Measurements from ENCODE around the gene DPEP3. TPM values are rescaled to one million over a fixed set of nuclear protein-coding genes. Genes with fewer than 3 reads are reported as not detected.
"Not testable (repeated sequence)": the region's sequence is repeated elsewhere in the genome, so short reads cannot be mapped to it uniquely, and the experiment has no call there.

The DPEP3 gene
- total and polyA plus RNA-seq, 4 donors, result 0.16 to 0.51 (median 0.40) TPM; not detected in 1

- ATAC-seq (ENCODE audit: insufficient read depth, low FRiP score) (no peak), DNase-seq (no peak)
- H3K4me1 ChIP-seq (ENCODE audit: control insufficient read depth in 5 of 5, insufficient read depth in 5 of 5, low read length in 5 of 5), result peaks cover 0 to 8% (median 0%) of the 10 kb centered on the region in 5 donors
- TF ChIP-seq CTCF (IDR thresholded peaks at IDR 0.05; ENCODE audit: control extremely low read depth, extremely low read depth), result no peak
- peak overlapping the region in 1 of 2 donors; percentile 89 for H3K27ac ChIP-seq (ENCODE audit: low read depth in 1 of 2, low read length in 1 of 2)
- H3K9ac ChIP-seq (ENCODE audit: insufficient read depth in 1 of 2, low read length in 2 of 2), result no peak overlapping the region
- no peaks in the 10 kb centered on the region for H3K27me3 ChIP-seq (ENCODE audit: control insufficient read depth in 3 of 3, insufficient read depth in 3 of 3, low read length in 2 of 3)
- 77 to 85% methylated on average over 9 of the region's 9 CpGs for WGBS, 2 donors
- no peaks in the 10 kb centered on the region for H3K9me3 ChIP-seq (ENCODE audit: control insufficient read depth in 4 of 4, insufficient read depth in 3 of 4, low read length in 3 of 4)
- no peaks in the 10 kb centered on the region for H3K36me3 ChIP-seq (ENCODE audit: control insufficient read depth in 4 of 4, insufficient read depth in 4 of 4, low read length in 4 of 4)
- no peak overlapping the region for H3K4me3 ChIP-seq
These were observed 24.9 kb upstream of the DPEP3 start for GRCh38 chr16:68005211-68005610.

GRCh38 chr16:68003031-68003430 is 22.7 kb upstream of the DPEP3 start:
- Histone ChIP-seq H3K9me3 (ENCODE audit: control insufficient read depth in 4 of 4, insufficient read depth in 3 of 4, low read length in 3 of 4) (no peaks in the 10 kb centered on the region), H3K9ac (ENCODE audit: insufficient read depth in 1 of 2, low read length in 2 of 2) (no peak overlapping the region), H3K27me3 (ENCODE audit: control insufficient read depth in 3 of 3, insufficient read depth in 3 of 3, low read length in 2 of 3) (no peaks in the 10 kb centered on the region), H3K4me1 (ENCODE audit: control insufficient read depth in 5 of 5, insufficient read depth in 5 of 5, low read length in 5 of 5) (peaks cover 0 to 10% (median 0%) of the 10 kb centered on the region in 5 donors), H3K36me3 (ENCODE audit: control insufficient read depth in 4 of 4, insufficient read depth in 4 of 4, low read length in 4 of 4) (no peaks in the 10 kb centered on the region), H3K27ac (ENCODE audit: low read depth in 1 of 2, low read length in 1 of 2) (no peak overlapping the region), H3K4me3 (no peak overlapping the region)
- ATAC-seq (ENCODE audit: insufficient read depth, low FRiP score) (no peak), DNase-seq (no peak)
- 91 to 95% methylated on average over 4 of the region's 4 CpGs for WGBS, 2 donors
- TF ChIP-seq CTCF (IDR thresholded peaks at IDR 0.05; ENCODE audit: control extremely low read depth, extremely low read depth), result no peak

- Histone ChIP-seq H3K27me3 (ENCODE audit: control insufficient read depth in 3 of 3, insufficient read depth in 3 of 3, low read length in 2 of 3) (no peaks in the 10 kb centered on the region), H3K4me3 (no peak overlapping the region), H3K36me3 (ENCODE audit: control insufficient read depth in 4 of 4, insufficient read depth in 4 of 4, low read length in 4 of 4) (no peaks in the 10 kb centered on the region), H3K4me1 (ENCODE audit: control insufficient read depth in 5 of 5, insufficient read depth in 5 of 5, low read length in 5 of 5) (peaks cover 0 to 10% (median 0%) of the 10 kb centered on the region in 5 donors), H3K9me3 (ENCODE audit: control insufficient read depth in 4 of 4, insufficient read depth in 3 of 4, low read length in 3 of 4) (no peaks in the 10 kb centered on the region), H3K27ac (ENCODE audit: low read depth in 1 of 2, low read length in 1 of 2) (peak overlapping the region in 1 of 2 donors; percentile 88), H3K9ac (ENCODE audit: insufficient read depth in 1 of 2, low read length in 2 of 2) (no peak overlapping the region)
- TF ChIP-seq CTCF (IDR thresholded peaks at IDR 0.05; ENCODE audit: control extremely low read depth, extremely low read depth), result no peak
- WGBS, 2 donors, result 33 to 44% methylated on average over 3 of the region's 3 CpGs
- ATAC-seq (ENCODE audit: insufficient read depth, low FRiP score) (no peak), DNase-seq (peak in 2 of 3 donors; percentile 9 to 44)
These were observed 20.2 kb upstream of the DPEP3 start for GRCh38 chr16:68000450-68000849.

- Histone ChIP-seq H3K9ac (ENCODE audit: insufficient read depth in 1 of 2, low read length in 2 of 2) (no peak overlapping the region), H3K36me3 (ENCODE audit: control insufficient read depth in 4 of 4, insufficient read depth in 4 of 4, low read length in 4 of 4) (no peaks in the 10 kb centered on the region), H3K4me1 (ENCODE audit: control insufficient read depth in 5 of 5, insufficient read depth in 5 of 5, low read length in 5 of 5) (peaks cover 0 to 10% (median 0%) of the 10 kb centered on the region in 5 donors), H3K4me3 (no peak overlapping the region), H3K9me3 (ENCODE audit: control insufficient read depth in 4 of 4, insufficient read depth in 3 of 4, low read length in 3 of 4) (no peaks in the 10 kb centered on the region), H3K27me3 (ENCODE audit: control insufficient read depth in 3 of 3, insufficient read depth in 3 of 3, low read length in 2 of 3) (no peaks in the 10 kb centered on the region), H3K27ac (ENCODE audit: low read depth in 1 of 2, low read length in 1 of 2) (peak overlapping the region in 1 of 2 donors; percentile 88)
- TF ChIP-seq CTCF (IDR thresholded peaks at IDR 0.05; ENCODE audit: control extremely low read depth, extremely low read depth), result no peak
- no peak for DNase-seq
- WGBS, 2 donors, result 20 to 28% methylated on average over 2 of the region's 2 CpGs
- no peak for ATAC-seq (ENCODE audit: insufficient read depth, low FRiP score)
These were observed 19.7 kb upstream of the DPEP3 start for GRCh38 chr16:67999985-68000384.

GRCh38 chr16:67998779-67999688 is 18.7 kb upstream of the DPEP3 start, which contains the start of gene DPEP2:
TSS of gene DPEP2 (minus strand) at chr16:67999484. CDS start at chr16:67993212, 6,272 bp downstream.
- not testable (repeated sequence) for ATAC-seq (ENCODE audit: insufficient read depth, low FRiP score); H3K36me3 ChIP-seq (ENCODE audit: control insufficient read depth in 4 of 4, insufficient read depth in 4 of 4, low read length in 4 of 4); H3K4me1 ChIP-seq (ENCODE audit: control insufficient read depth in 5 of 5, insufficient read depth in 5 of 5, low read length in 5 of 5); H3K4me3 ChIP-seq; H3K27me3 ChIP-seq (ENCODE audit: control insufficient read depth in 3 of 3, insufficient read depth in 3 of 3, low read length in 2 of 3); H3K9me3 ChIP-seq (ENCODE audit: control insufficient read depth in 4 of 4, insufficient read depth in 3 of 4, low read length in 3 of 4); H3K9ac ChIP-seq (ENCODE audit: insufficient read depth in 1 of 2, low read length in 2 of 2)
- peak within 1 kb of the TSS in 1 of 2 donors; percentile 88 for H3K27ac ChIP-seq (ENCODE audit: low read depth in 1 of 2, low read length in 1 of 2)
- peak in 1 of 3 donors; percentile 16 for DNase-seq
- 35 to 59% methylated on average over 18 of the region's 18 CpGs for WGBS, 2 donors

All from lung (tissue), 12 donors.